HepG2 (cell line): ENCODE measurements around the gene CDC37. TPM values are rescaled to one million over a fixed set of nuclear protein-coding genes. Genes with fewer than 3 reads are reported as not detected.
A peak's percentile ranks its signal among the peaks of the same experiment; 100 is the strongest.

Source experiments
- GFI1 ChIP-seq: sonication (generic); formaldehyde crosslinking; IDR thresholded peaks from 2 replicates; pipeline ENCODE4 v1.5.0; 2020; ENCODE audit warnings: missing genetic modification reagents, mild to moderate bottlenecking, borderline replicate concordance
- HIVEP1 ChIP-seq: sonication (generic); formaldehyde crosslinking; IDR thresholded peaks from 2 replicates; pipeline ENCODE4 v1.4.0; 2020; ENCODE audit warnings: mild to moderate bottlenecking, missing genetic modification reagents
- HOXA3 ChIP-seq: sonication (generic); formaldehyde crosslinking; IDR thresholded peaks from 2 replicates; pipeline ENCODE4 v1.5.0; 2020; ENCODE audit warnings: missing genetic modification reagents
- MBNL3 ChIP-seq: fragments of 250-450 bp; sonication (Bioruptor Pico); conservative IDR thresholded peaks from 2 replicates; pipeline ENCODE4 v1.8.0; 2022; ENCODE audit warnings: mild to moderate bottlenecking, inconsistent platforms
- MZF1 ChIP-seq: sonication (generic); formaldehyde crosslinking; IDR thresholded peaks from 2 replicates; pipeline ENCODE4 v1.8.1; 2023; ENCODE audit warnings: mild to moderate bottlenecking, missing genetic modification reagents, borderline replicate concordance
- NR2C2 ChIP-seq: sonication (generic); formaldehyde crosslinking; IDR thresholded peaks from 2 replicates; pipeline ENCODE4 v1.4.0; 2020; ENCODE audit warnings: missing genetic modification reagents, mild to moderate bottlenecking, moderate library complexity, borderline replicate concordance
- NRL ChIP-seq: sonication (generic); formaldehyde crosslinking; IDR thresholded peaks from 2 replicates; pipeline ENCODE4 v1.5.0; 2020; ENCODE audit warnings: missing genetic modification reagents, mild to moderate bottlenecking, moderate library complexity, borderline replicate concordance
- PHB2 ChIP-seq: fragments of 450-650 bp; IDR thresholded peaks from 2 replicates; pipeline ENCODE4 v1.6.1; 2018; ENCODE audit not compliant: partially characterized antibody
- RAD21 ChIP-seq: fragments of 450-650 bp; formaldehyde crosslinking; IDR thresholded peaks from 2 replicates; pipeline ENCODE4 v1.5.0; 2020; ENCODE audit warnings: mild to moderate bottlenecking
- SNAI1 ChIP-seq: sonication (generic); formaldehyde crosslinking; IDR thresholded peaks from 2 replicates; pipeline ENCODE4 v1.5.0; 2020; ENCODE audit warnings: mild to moderate bottlenecking, missing genetic modification reagents, borderline replicate concordance
- SRF ChIP-seq: IDR thresholded peaks from 2 replicates; pipeline ENCODE4 v1.6.1; 2011; ENCODE audit warnings: mild to moderate bottlenecking, low read depth, low read length, moderate library complexity
- ZBTB3 ChIP-seq: sonication (generic); formaldehyde crosslinking; IDR thresholded peaks from 2 replicates; pipeline ENCODE4 v1.4.0; 2020; ENCODE audit warnings: low read depth, mild to moderate bottlenecking, moderate library complexity, missing genetic modification reagents, borderline replicate concordance
- ZKSCAN1 ChIP-seq: fragments of 150-350 bp; IDR thresholded peaks from 2 replicates; pipeline ENCODE4 v1.6.1; 2014; ENCODE audit warnings: low read length
- ZNF503 ChIP-seq: sonication (generic); formaldehyde crosslinking; IDR thresholded peaks from 2 replicates; pipeline ENCODE4 v1.4.0; 2020; ENCODE audit warnings: missing genetic modification reagents
- ZNF740 ChIP-seq: sonication (generic); formaldehyde crosslinking; IDR thresholded peaks from 2 replicates; pipeline ENCODE4 v1.4.0; 2020; ENCODE audit warnings: missing genetic modification reagents
- ZNF776 ChIP-seq: sonication (generic); formaldehyde crosslinking; IDR thresholded peaks from 2 replicates; pipeline ENCODE4 v1.4.0; 2020; ENCODE audit warnings: mild to moderate bottlenecking, missing genetic modification reagents
- polyA plus RNA-seq, 8 experiments: library from polyadenylated mRNA; depleted of rRNA in 3 of 8; stranded (reverse) in 7 of 8; unstranded in 1 of 8; fragments of >200 nt; fragmentation: Illumina TruSeq in 4 of 8; extraction: Trizol in 4 of 8; gene quantifications; 2 replicates each; pipeline versions ENCODE4 v1.2.1 to v1.2.3, GENCODE V29; 2011 to 2016; ENCODE audit warnings: low read depth in 4 of 8, missing spikeins in 1 of 8, mixed read lengths in 1 of 8; ENCODE audit not compliant: insufficient read depth in 1 of 8
- total RNA-seq, 5 experiments: library from RNA; depleted of rRNA; stranded (reverse); fragments of >200 nt; fragmentation: Illumina TruSeq; extraction: Trizol; gene quantifications; 2 replicates each; pipeline ENCODE4 v1.2.3, GENCODE V29; 2016; ENCODE audit warnings: low read depth in 1 of 5
- TF ChIP-seq, protein P1 (sequence below): sonication (generic); formaldehyde crosslinking; IDR thresholded peaks from 2 replicates; pipeline ENCODE4 v1.4.0; 2020; ENCODE audit warnings: mild to moderate bottlenecking, low read depth, missing genetic modification reagents
- TF ChIP-seq, protein P2 (sequence below): sonication (generic); formaldehyde crosslinking; IDR thresholded peaks from 2 replicates; pipeline ENCODE4 v1.4.0; 2020; ENCODE audit warnings: mild to moderate bottlenecking, missing genetic modification reagents
- TF ChIP-seq, protein P3 (sequence below): sonication (generic); formaldehyde crosslinking; IDR thresholded peaks from 2 replicates; pipeline ENCODE4 v1.8.0; 2022; ENCODE audit warnings: missing genetic modification reagents, low read depth, mild to moderate bottlenecking, borderline replicate concordance
- TF ChIP-seq, protein P4 (sequence below): sonication (generic); formaldehyde crosslinking; IDR thresholded peaks from 2 replicates; pipeline ENCODE4 v1.8.0; 2022; ENCODE audit warnings: mild to moderate bottlenecking, missing genetic modification reagents
- TF ChIP-seq, protein P5 (sequence below): conservative IDR thresholded peaks from 2 replicates; pipeline ENCODE4 v1.6.1; 2018; ENCODE audit warnings: missing genetic modification reagents

The CDC37 gene
- total and polyA plus RNA-seq, 2 of the 13 experiments (the other 11 are each of a cell fraction or from before 2014, with no cell fraction given), result 158 to 177 TPM

DNA sequence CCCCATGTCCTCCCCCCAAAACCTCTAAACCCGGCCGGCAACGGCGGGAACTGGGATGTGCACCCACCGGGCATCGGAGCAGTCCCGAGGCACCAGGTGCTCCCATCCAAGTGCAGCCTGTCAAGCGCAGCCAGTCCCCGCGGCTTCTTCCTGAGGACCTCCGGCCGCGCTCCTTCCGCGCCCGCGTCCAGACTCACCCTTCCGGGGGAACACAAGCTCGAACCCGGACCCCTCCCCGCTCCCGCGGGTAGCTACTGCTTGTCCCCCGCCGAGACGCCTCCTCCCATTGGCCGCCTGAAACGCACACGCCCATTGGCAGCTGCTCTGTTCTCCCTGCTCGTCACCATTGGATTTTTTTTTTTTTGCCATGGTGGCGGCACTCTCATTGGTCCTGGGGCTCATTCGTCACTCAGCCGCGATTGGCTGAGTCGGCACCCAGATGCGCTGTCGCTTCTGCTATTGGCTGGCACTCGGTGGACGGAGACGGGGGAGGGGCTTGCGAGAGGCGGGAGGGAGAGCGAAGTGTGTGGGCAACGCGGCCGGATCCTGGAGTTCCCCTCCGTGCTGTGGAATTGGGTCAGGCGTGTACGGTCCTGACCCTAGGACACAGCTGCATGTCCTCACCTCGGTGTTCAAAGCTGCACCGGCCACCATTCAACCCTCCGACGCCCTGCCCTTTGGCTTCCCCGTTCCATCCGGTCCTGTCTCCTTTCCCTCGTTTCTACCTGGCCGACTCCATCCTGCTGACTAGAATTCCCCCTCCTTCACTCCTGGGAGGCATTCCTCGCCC is 22.8 kb downstream of the CDC37 start, which contains the start of gene TYK2 (continued):
- TF ChIP-seq ZKSCAN1 (no peak), ZNF776 (no peak; the same call in 1 of the 2 replicates), ZNF740 (no peak), SNAI1 (CRISPR knock-in tag) (no peak), GFI1 (CRISPR knock-in tag) (0 out of 2 replicates have a peak, but pooled peaks have one; percentile 3), HOXA3 (CRISPR knock-in tag) (peak; percentile 46; the same call in 1 of the 2 replicates), RAD21 (CRISPR knock-in tag) (0 out of 2 replicates have a peak, but pooled peaks have one; percentile 16), ZNF503 (no peak), ZBTB3 (0 out of 2 replicates have a peak, but pooled peaks have one; percentile 76), SRF (no peak), PHB2 (no peak), HIVEP1 (no peak; the same call in 1 of the 2 replicates), NR2C2 (CRISPR knock-in tag) (peak; percentile 48; the same call in 1 of the 2 replicates), MBNL3 (CRISPR knock-in tag) (no peak), MZF1 (CRISPR knock-in tag) (no peak), NRL (CRISPR knock-in tag) (peak; percentile 80)
- TF ChIP-seq, protein P1, sequence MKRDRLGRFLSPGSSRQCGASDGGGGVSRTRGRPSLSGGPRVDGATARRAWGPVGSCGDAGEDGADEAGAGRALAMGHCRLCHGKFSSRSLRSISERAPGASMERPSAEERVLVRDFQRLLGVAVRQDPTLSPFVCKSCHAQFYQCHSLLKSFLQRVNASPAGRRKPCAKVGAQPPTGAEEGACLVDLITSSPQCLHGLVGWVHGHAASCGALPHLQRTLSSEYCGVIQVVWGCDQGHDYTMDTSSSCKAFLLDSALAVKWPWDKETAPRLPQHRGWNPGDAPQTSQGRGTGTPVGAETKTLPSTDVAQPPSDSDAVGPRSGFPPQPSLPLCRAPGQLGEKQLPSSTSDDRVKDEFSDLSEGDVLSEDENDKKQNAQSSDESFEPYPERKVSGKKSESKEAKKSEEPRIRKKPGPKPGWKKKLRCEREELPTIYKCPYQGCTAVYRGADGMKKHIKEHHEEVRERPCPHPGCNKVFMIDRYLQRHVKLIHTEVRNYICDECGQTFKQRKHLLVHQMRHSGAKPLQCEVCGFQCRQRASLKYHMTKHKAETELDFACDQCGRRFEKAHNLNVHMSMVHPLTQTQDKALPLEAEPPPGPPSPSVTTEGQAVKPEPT (CRISPR knock-in tag), result no peak; the same call in 1 of the 2 replicates
- TF ChIP-seq, protein P2, sequence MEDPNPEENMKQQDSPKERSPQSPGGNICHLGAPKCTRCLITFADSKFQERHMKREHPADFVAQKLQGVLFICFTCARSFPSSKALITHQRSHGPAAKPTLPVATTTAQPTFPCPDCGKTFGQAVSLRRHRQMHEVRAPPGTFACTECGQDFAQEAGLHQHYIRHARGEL, result no peak
- TF ChIP-seq, protein P3, sequence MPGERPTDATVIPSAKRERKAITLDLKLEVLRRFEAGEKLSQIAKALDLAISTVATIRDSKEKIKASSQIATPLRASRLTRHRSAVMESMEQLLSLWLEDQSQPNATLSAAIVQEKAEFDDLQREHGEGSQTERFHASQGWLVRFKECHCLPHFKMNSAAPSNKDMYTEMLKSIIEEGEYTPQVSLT, result no peak
- TF ChIP-seq, protein P4, sequence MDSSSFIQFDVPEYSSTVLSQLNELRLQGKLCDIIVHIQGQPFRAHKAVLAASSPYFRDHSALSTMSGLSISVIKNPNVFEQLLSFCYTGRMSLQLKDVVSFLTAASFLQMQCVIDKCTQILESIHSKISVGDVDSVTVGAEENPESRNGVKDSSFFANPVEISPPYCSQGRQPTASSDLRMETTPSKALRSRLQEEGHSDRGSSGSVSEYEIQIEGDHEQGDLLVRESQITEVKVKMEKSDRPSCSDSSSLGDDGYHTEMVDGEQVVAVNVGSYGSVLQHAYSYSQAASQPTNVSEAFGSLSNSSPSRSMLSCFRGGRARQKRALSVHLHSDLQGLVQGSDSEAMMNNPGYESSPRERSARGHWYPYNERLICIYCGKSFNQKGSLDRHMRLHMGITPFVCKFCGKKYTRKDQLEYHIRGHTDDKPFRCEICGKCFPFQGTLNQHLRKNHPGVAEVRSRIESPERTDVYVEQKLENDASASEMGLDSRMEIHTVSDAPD (CRISPR knock-in tag), result peak; percentile 27; the same call in 1 of the 2 replicates
- TF ChIP-seq, protein P5, sequence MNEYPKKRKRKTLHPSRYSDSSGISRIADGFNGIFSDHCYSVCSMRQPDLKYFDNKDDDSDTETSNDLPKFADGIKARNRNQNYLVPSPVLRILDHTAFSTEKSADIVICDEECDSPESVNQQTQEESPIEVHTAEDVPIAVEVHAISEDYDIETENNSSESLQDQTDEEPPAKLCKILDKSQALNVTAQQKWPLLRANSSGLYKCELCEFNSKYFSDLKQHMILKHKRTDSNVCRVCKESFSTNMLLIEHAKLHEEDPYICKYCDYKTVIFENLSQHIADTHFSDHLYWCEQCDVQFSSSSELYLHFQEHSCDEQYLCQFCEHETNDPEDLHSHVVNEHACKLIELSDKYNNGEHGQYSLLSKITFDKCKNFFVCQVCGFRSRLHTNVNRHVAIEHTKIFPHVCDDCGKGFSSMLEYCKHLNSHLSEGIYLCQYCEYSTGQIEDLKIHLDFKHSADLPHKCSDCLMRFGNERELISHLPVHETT (CRISPR knock-in tag), result no peak
